Gastrocnemius medialis (tissue), 4 donors: ENCODE results near the gene CCL1.

Experiments
- CTCF ChIP-seq, 5 experiments: fragments of 450-650 bp in 3 of 5; fragments of 200-600 bp in 2 of 5; sonication (generic) in 2 of 5; IDR thresholded peaks in 4 of 5; conservative IDR thresholded peaks in 1 of 5; 1 replicate in 4 of 5; 2 replicates in 1 of 5; pipeline ENCODE4 v1.5.1; 2016 to 2019; ENCODE audit warnings: antibody characterized with exemption in 5 of 5, mild to moderate bottlenecking in 3 of 5, moderate library complexity in 3 of 5
- POLR2A ChIP-seq, 2 donors: fragments of 450-650 bp; IDR thresholded peaks; one replicate each; pipeline ENCODE4 v1.6.1; 2017; ENCODE audit warnings: antibody characterized with exemption in 2 of 2, mild to moderate bottlenecking in 2 of 2, moderate library complexity in 2 of 2

DNA sequence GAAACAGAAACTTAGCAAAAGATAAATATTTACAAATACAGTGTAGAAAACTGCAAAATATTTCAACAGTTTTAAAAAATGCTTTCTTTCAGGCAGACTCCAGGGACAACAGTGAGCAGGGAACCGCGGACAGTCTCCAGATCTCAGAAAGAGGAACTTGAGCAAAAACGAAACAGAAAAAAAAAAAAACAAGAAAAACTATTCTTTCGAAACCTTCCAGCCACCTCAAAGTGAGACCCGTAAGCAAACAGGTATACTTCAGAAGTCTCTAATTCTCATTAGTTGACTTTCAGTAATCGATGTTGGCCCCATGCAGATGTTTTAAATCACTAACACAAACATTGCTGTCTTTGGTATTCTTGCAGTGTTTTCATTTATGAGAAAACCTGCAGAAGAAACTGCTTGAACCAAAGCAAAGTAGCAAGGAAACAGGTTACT lies 15.7 kb upstream of the CCL1 start:
- TF ChIP-seq POLR2A (IDR thresholded peaks at IDR 0.05) (no peak), CTCF (IDR thresholded peaks at IDR 0.05 in 4 of 5, conservative IDR thresholded peaks at IDR 0.05 in 1 of 5) (no peak)
